Upper lobe of left lung (tissue), 6 donors: ENCODE measurements around the gene PCSK5. TPM values are rescaled to one million over a fixed set of nuclear protein-coding genes. Genes with fewer than 3 reads are reported as not detected.

Experiments used
- ATAC-seq, 2 donors: fragments of 200-7000 bp; cut with Tn5 transposase; one replicate each; pipeline ENCODE4 v1.9.1; 2022; ENCODE audit warnings: mild to moderate bottlenecking in 2 of 2, moderate library complexity in 2 of 2; ENCODE audit not compliant: low FRiP score in 2 of 2
- DNase-seq, 2 donors: peaks; one replicate each; pipeline ENCODE4 v3.0.0-alpha.2; 2019 to 2020
- H3K27ac ChIP-seq, 4 donors: fragments of 200-600 bp; sonication (generic); one replicate each; pipeline ENCODE4 v1.5.1; 2016 to 2019
- H3K27me3 ChIP-seq, 4 donors: fragments of 200-600 bp; sonication (generic); one replicate each; pipeline ENCODE4 v1.5.1; 2017 to 2019
- H3K36me3 ChIP-seq, 4 donors: fragments of 200-600 bp; sonication (generic); one replicate each; pipeline ENCODE4 v1.5.1; 2016 to 2019
- H3K4me1 ChIP-seq, 4 donors: fragments of 200-600 bp; sonication (generic); one replicate each; pipeline ENCODE4 v1.5.1; 2018 to 2019
- H3K4me3 ChIP-seq, 4 donors: fragments of 200-600 bp; sonication (generic); one replicate each; pipeline ENCODE4 v1.5.1; 2017 to 2019; ENCODE audit warnings: mild to moderate bottlenecking in 2 of 4, moderate library complexity in 1 of 4
- H3K9me3 ChIP-seq, 4 donors: fragments of 200-600 bp; sonication (generic); one replicate each; pipeline ENCODE4 v1.5.1; 2018 to 2019
- CTCF ChIP-seq, 6 experiments: fragments of 450-650 bp in 4 of 6; fragments of 200-600 bp in 2 of 6; sonication (generic) in 2 of 6; IDR thresholded peaks; one replicate each; pipeline ENCODE4 v1.5.1; 2016 to 2019; ENCODE audit warnings: antibody characterized with exemption in 6 of 6
- EP300 ChIP-seq, 4 donors: sonication (generic); formaldehyde crosslinking; IDR thresholded peaks; one replicate each; pipeline ENCODE4 v1.5.1; 2017; ENCODE audit warnings: antibody characterized with exemption in 4 of 4, control low read depth in 2 of 4
- POLR2A ChIP-seq, 4 donors: fragments of 450-650 bp; IDR thresholded peaks; one replicate each; pipeline ENCODE4 v1.5.1; 2016 to 2017; ENCODE audit warnings: antibody characterized with exemption in 4 of 4, mild to moderate bottlenecking in 2 of 4
- POLR2AphosphoS5 ChIP-seq, 2 donors: sonication (generic); formaldehyde crosslinking; IDR thresholded peaks; one replicate each; pipeline ENCODE4 v1.5.1; 2017; ENCODE audit warnings: antibody characterized with exemption in 2 of 2
- WGBS, 2 donors: methylation state at CpG; one replicate each; pipeline ENCODE4 v1.1.5; 2017 to 2018; 5-methylcytosine and 5-hydroxymethylcytosine counted together
- total RNA-seq, 6 donors: library from RNA; depleted of rRNA in 4 of 6; stranded (reverse); fragments of >200 nt in 4 of 6; gene quantifications; one replicate each; pipeline versions ENCODE4 v1.1.0 to v1.2.1, GENCODE V29; 2016 to 2021
- donor health status: DM: no; HTN: no; CAD: no; lungs with moderate emphysema.
- donor health status: DM: no; HTN: yes; CAD: no; lungs with severe emphysema.

PCSK5 gene
- total RNA-seq, 6 donors from 2014 or later = 12.8 to 29.2 (median 18.3) TPM

- no peak for TF ChIP-seq POLR2A (IDR thresholded peaks at IDR 0.05)
- TF ChIP-seq EP300 (IDR thresholded peaks at IDR 0.05) = no peak
- no peak for TF ChIP-seq POLR2AphosphoS5 (IDR thresholded peaks at IDR 0.05)
- TF ChIP-seq CTCF (IDR thresholded peaks at IDR 0.05) = no peak
- H3K27ac ChIP-seq = no peak overlapping the region
- no peaks in the 10 kb centered on the region for H3K27me3 ChIP-seq
- ATAC-seq (no peak), DNase-seq (no peak)
- H3K36me3 ChIP-seq = no peaks in the 10 kb centered on the region
- H3K4me1 ChIP-seq = peaks cover 0 to 4% (median 0%) of the 10 kb centered on the region in 4 donors
- H3K4me3 ChIP-seq = no peak overlapping the region
- H3K9me3 ChIP-seq = no peaks in the 10 kb centered on the region
- 62 to 71% methylated on average over 2 of the region's 2 CpGs for WGBS, 2 donors
Observed at GRCh38 chr9:76001459-76001858, 111.0 kb downstream of the PCSK5 start.

GRCh38 chr9:76003041-76003440 is 112.6 kb downstream of the PCSK5 start:
- DNase-seq (no peak), ATAC-seq (no peak)

GRCh38 chr9:76004526-76004925 is 114.1 kb downstream of the PCSK5 start:
- H3K9me3 ChIP-seq = no peaks in the 10 kb centered on the region
- 92 to 95% methylated on average over 1 of the region's 1 CpG for WGBS, 2 donors
- DNase-seq = no peak
- peaks cover 0 to 4% (median 2%) of the 10 kb centered on the region in 4 donors for H3K4me1 ChIP-seq
- H3K36me3 ChIP-seq = no peaks in the 10 kb centered on the region
- no peak overlapping the region for H3K4me3 ChIP-seq
- H3K27ac ChIP-seq = no peak overlapping the region
- TF ChIP-seq POLR2A (IDR thresholded peaks at IDR 0.05) (no peak), EP300 (IDR thresholded peaks at IDR 0.05) (no peak), POLR2AphosphoS5 (IDR thresholded peaks at IDR 0.05) (no peak), CTCF (IDR thresholded peaks at IDR 0.05) (no peak)
- ATAC-seq = no peak
- H3K27me3 ChIP-seq = no peaks in the 10 kb centered on the region

More at GRCh38 chr9:76003041-76003440, 112.6 kb downstream of the PCSK5 start:
- Histone ChIP-seq H3K9me3 (no peaks in the 10 kb centered on the region), H3K27me3 (no peaks in the 10 kb centered on the region), H3K27ac (no peak overlapping the region), H3K4me1 (peaks cover 0 to 2% (median under 1%) of the 10 kb centered on the region in 4 donors), H3K36me3 (no peaks in the 10 kb centered on the region), H3K4me3 (no peak overlapping the region)
- no peak for TF ChIP-seq POLR2A (IDR thresholded peaks at IDR 0.05)
- no peak for TF ChIP-seq POLR2AphosphoS5 (IDR thresholded peaks at IDR 0.05)
- no peak for TF ChIP-seq CTCF (IDR thresholded peaks at IDR 0.05)
- 76 to 83% methylated on average over 5 of the region's 5 CpGs for WGBS, 2 donors

GRCh38 chr9:76007935-76008334 is 117.5 kb downstream of the PCSK5 start:
- TF ChIP-seq EP300 (IDR thresholded peaks at IDR 0.05) (no peak), CTCF (IDR thresholded peaks at IDR 0.05) (no peak), POLR2A (IDR thresholded peaks at IDR 0.05) (no peak), POLR2AphosphoS5 (IDR thresholded peaks at IDR 0.05) (no peak)
- H3K4me1 ChIP-seq = peaks cover 0 to 4% (median 2%) of the 10 kb centered on the region in 4 donors
- H3K27ac ChIP-seq = no peak overlapping the region
- H3K36me3 ChIP-seq = no peaks in the 10 kb centered on the region
- no peaks in the 10 kb centered on the region for H3K27me3 ChIP-seq
- WGBS, 2 donors = 66 to 77% methylated on average over 3 of the region's 3 CpGs
- no peaks in the 10 kb centered on the region for H3K9me3 ChIP-seq
- no peak overlapping the region for H3K4me3 ChIP-seq
- ATAC-seq (no peak), DNase-seq (no peak)

GRCh38 chr9:76013809-76014208 is 123.3 kb downstream of the PCSK5 start:
- 49 to 62% methylated on average over 2 of the region's 2 CpGs for WGBS, 2 donors
- no peak for DNase-seq
- Histone ChIP-seq H3K4me3 (no peak overlapping the region), H3K9me3 (no peaks in the 10 kb centered on the region), H3K27me3 (no peaks in the 10 kb centered on the region), H3K36me3 (no peaks in the 10 kb centered on the region), H3K4me1 (no peaks in the 10 kb centered on the region), H3K27ac (no peak overlapping the region)
- TF ChIP-seq POLR2AphosphoS5 (IDR thresholded peaks at IDR 0.05) (no peak), CTCF (IDR thresholded peaks at IDR 0.05) (no peak), EP300 (IDR thresholded peaks at IDR 0.05) (no peak), POLR2A (IDR thresholded peaks at IDR 0.05) (no peak)
- no peak for ATAC-seq
